ENCODE data around the gene DUT. TPM values are rescaled to one million over a fixed set of nuclear protein-coding genes. Genes with fewer than 3 reads are reported as not detected.

DUT gene
- total RNA-seq, 1 experiment from 2014 or later: 130 TPM

DNA sequence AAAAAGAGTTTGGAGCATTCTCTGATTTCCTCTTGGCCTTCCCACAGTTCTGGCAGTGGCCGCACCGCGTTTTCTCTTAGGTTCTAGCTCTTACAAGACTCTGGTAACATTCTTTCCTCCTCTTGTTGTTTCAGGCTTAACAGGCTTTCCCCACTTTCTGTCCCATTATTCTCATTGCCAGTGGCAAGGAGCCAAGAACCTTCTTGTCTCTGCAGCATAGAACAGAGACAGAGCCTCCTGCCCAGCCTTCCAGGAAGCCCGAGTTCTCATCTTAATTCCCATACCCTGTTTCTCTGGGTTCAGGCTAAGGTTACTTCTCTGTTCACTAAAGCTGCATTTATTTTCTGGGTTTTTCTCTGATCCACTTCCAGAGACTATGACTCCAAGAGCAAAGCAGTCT is 61.1 kb downstream of the DUT start:
- no peaks in the 10 kb centered on the region for H4K20me1 ChIP-seq (ENCODE audit: insufficient read depth)
- RAD21 ChIA-PET (ENCODE audit: low non-redundant PET in 1 of 2, low total read pairs in 2 of 2, uncharacterized antibody in 2 of 2, unreplicated experiment in 2 of 2): no interaction called here
- no peak overlapping the region for H3K4me2 ChIP-seq (ENCODE audit: low read length)
- no peaks in the 10 kb centered on the region for H3K79me2 ChIP-seq (ENCODE audit: insufficient read depth, low read length)
- peaks cover 0 to 23% of the 10 kb centered on the region in 2 experiments; a peak in 2 of 4 replicates for H3K4me1 ChIP-seq (ENCODE audit: control insufficient read depth in 1 of 2, insufficient read depth in 2 of 2, low read length in 2 of 2)
- H3K9me3 ChIP-seq (ENCODE audit: control insufficient read depth in 1 of 2, insufficient read depth in 1 of 2, low read depth in 1 of 2, low read length in 2 of 2): no peaks in the 10 kb centered on the region
- CTCF ChIA-PET: no interaction called here
- POLR2A ChIA-PET: no interaction called here
- BruUV-seq (replicated peaks): no TSS peak
- H3K4me3 ChIP-seq (replicated peaks in 1 of 2; ENCODE audit: low read depth in 1 of 2, low read length in 2 of 2): no peak overlapping the region
- H3K36me3 ChIP-seq (ENCODE audit: control insufficient read depth in 1 of 2, insufficient read depth in 2 of 2, low read length in 2 of 2): no peaks in the 10 kb centered on the region
- H3K27me3 ChIP-seq (ENCODE audit: insufficient read depth, low read length): no peaks in the 10 kb centered on the region
- intact Hi-C loops (cut with micrococcal nuclease): no loop called here
- ATAC-seq (no peak), DNase-seq (ENCODE audit: low read depth, low spot score) (no peak)
- H3K9ac ChIP-seq (ENCODE audit: low read length): no peak overlapping the region
- H3K9me2 ChIP-seq (ENCODE audit: insufficient read depth): no peaks in the 10 kb centered on the region
- H2AFZ ChIP-seq (ENCODE audit: low read depth, low read length, poor library complexity, severe bottlenecking): no peak overlapping the region
- H3K27ac ChIP-seq (ENCODE audit: low read depth, low read length): no peak overlapping the region
- TF ChIP-seq ZFX (IDR thresholded peaks at IDR 0.05): no peak
- TF ChIP-seq CBX3 (IDR thresholded peaks at IDR 0.05; ENCODE audit: low read depth): no peak
- no peak for TF ChIP-seq EZH2phosphoT487 (IDR thresholded peaks at IDR 0.05; ENCODE audit: borderline replicate concordance)
- no peak for TF ChIP-seq TCF7L2 (IDR thresholded peaks at IDR 0.05; ENCODE audit: borderline replicate concordance, extremely low read depth, insufficient read depth, insufficient read length)
- no peak for TF ChIP-seq SP1 (IDR thresholded peaks at IDR 0.05; ENCODE audit: low read depth)
- TF ChIP-seq YY1 (IDR thresholded peaks at IDR 0.05; ENCODE audit: extremely low read depth, insufficient replicate concordance, low read depth, low read length): no peak
- no peak for TF ChIP-seq SRF (IDR thresholded peaks at IDR 0.05; ENCODE audit: low read depth)
- no peak for TF ChIP-seq ELF1 (IDR thresholded peaks at IDR 0.05; ENCODE audit: borderline replicate concordance, low read depth)
- TF ChIP-seq RAD21 (IDR thresholded peaks at IDR 0.05; ENCODE audit: low read depth): no peak
- TF ChIP-seq ZNF274 (IDR thresholded peaks at IDR 0.05; ENCODE audit: low read depth, low read length): no peak
- TF ChIP-seq, protein P1, sequence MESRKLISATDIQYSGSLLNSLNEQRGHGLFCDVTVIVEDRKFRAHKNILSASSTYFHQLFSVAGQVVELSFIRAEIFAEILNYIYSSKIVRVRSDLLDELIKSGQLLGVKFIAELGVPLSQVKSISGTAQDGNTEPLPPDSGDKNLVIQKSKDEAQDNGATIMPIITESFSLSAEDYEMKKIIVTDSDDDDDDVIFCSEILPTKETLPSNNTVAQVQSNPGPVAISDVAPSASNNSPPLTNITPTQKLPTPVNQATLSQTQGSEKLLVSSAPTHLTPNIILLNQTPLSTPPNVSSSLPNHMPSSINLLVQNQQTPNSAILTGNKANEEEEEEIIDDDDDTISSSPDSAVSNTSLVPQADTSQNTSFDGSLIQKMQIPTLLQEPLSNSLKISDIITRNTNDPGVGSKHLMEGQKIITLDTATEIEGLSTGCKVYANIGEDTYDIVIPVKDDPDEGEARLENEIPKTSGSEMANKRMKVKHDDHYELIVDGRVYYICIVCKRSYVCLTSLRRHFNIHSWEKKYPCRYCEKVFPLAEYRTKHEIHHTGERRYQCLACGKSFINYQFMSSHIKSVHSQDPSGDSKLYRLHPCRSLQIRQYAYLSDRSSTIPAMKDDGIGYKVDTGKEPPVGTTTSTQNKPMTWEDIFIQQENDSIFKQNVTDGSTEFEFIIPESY (IDR thresholded peaks at IDR 0.05; ENCODE audit: extremely low read depth, insufficient replicate concordance, low read length): no peak
- TF ChIP-seq, protein P2, sequence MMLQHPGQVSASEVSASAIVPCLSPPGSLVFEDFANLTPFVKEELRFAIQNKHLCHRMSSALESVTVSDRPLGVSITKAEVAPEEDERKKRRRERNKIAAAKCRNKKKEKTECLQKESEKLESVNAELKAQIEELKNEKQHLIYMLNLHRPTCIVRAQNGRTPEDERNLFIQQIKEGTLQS (IDR thresholded peaks at IDR 0.05): no peak
- TF ChIP-seq EGR1 (IDR thresholded peaks at IDR 0.05; ENCODE audit: low read depth): no peak
- TF ChIP-seq POLR2A (IDR thresholded peaks at IDR 0.05; ENCODE audit: borderline replicate concordance, extremely low read depth, insufficient read depth, insufficient read length): no peak
- TF ChIP-seq JUND (IDR thresholded peaks at IDR 0.05): no peak
- TF ChIP-seq, protein P3, sequence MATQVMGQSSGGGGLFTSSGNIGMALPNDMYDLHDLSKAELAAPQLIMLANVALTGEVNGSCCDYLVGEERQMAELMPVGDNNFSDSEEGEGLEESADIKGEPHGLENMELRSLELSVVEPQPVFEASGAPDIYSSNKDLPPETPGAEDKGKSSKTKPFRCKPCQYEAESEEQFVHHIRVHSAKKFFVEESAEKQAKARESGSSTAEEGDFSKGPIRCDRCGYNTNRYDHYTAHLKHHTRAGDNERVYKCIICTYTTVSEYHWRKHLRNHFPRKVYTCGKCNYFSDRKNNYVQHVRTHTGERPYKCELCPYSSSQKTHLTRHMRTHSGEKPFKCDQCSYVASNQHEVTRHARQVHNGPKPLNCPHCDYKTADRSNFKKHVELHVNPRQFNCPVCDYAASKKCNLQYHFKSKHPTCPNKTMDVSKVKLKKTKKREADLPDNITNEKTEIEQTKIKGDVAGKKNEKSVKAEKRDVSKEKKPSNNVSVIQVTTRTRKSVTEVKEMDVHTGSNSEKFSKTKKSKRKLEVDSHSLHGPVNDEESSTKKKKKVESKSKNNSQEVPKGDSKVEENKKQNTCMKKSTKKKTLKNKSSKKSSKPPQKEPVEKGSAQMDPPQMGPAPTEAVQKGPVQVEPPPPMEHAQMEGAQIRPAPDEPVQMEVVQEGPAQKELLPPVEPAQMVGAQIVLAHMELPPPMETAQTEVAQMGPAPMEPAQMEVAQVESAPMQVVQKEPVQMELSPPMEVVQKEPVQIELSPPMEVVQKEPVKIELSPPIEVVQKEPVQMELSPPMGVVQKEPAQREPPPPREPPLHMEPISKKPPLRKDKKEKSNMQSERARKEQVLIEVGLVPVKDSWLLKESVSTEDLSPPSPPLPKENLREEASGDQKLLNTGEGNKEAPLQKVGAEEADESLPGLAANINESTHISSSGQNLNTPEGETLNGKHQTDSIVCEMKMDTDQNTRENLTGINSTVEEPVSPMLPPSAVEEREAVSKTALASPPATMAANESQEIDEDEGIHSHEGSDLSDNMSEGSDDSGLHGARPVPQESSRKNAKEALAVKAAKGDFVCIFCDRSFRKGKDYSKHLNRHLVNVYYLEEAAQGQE (IDR thresholded peaks at IDR 0.05; ENCODE audit: low read depth): no peak
- no peak for TF ChIP-seq SIN3A (IDR thresholded peaks at IDR 0.05; ENCODE audit: low read depth)
- TF ChIP-seq FOSL1 (IDR thresholded peaks at IDR 0.05; ENCODE audit: low read depth): no peak
- TF ChIP-seq, protein P4, sequence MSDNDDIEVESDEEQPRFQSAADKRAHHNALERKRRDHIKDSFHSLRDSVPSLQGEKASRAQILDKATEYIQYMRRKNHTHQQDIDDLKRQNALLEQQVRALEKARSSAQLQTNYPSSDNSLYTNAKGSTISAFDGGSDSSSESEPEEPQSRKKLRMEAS (IDR thresholded peaks at IDR 0.05): no peak
